GF-D8 (cell line): ENCODE results near the gene RIMS3.
"Not testable (repeated sequence)": the region's sequence is repeated elsewhere in the genome, so short reads cannot be mapped to it uniquely, and the experiment has no call there.

Source experiments
- DNase-seq: peaks from one replicate; lab custom pipeline; 2025; lab: John Stamatoyannopoulos, UW

RIMS3 gene

GRCh38 chr1:40665335-40666171 is at the start of gene RIMS3:
RIMS3 (minus strand) TSS chr1:40665682; CDS start chr1:40641925, 23,757 bp downstream.
- DNase-seq, result no peak

- peak; percentile 51 for DNase-seq
These were observed 47.5 kb upstream of the RIMS3 start for GRCh38 chr1:40712997-40713396.

GRCh38 chr1:40712405-40712944 is 47.0 kb upstream of the RIMS3 start:
- no peak for DNase-seq

- DNase-seq, result no peak
These were observed 46.3 kb upstream of the RIMS3 start for GRCh38 chr1:40711465-40712404.

GRCh38 chr1:40710581-40711315 is 45.3 kb upstream of the RIMS3 start:
- DNase-seq, result no peak

GRCh38 chr1:40709802-40710278 is 44.4 kb upstream of the RIMS3 start:
- DNase-seq, result no peak

GRCh38 chr1:40709100-40709801 is 43.8 kb upstream of the RIMS3 start:
- peak; percentile 92 for DNase-seq

- peak; percentile 63 for DNase-seq
These were observed 43.2 kb upstream of the RIMS3 start for GRCh38 chr1:40708750-40709099.

GRCh38 chr1:40706626-40707025 is 41.1 kb upstream of the RIMS3 start:
- no peak for DNase-seq

- no peak for DNase-seq
These were observed 39.6 kb upstream of the RIMS3 start for GRCh38 chr1:40704817-40705733.

GRCh38 chr1:40703316-40703715 is 37.8 kb upstream of the RIMS3 start:
- DNase-seq, result no peak

- not testable (repeated sequence) for DNase-seq
These were observed 37.3 kb upstream of the RIMS3 start for GRCh38 chr1:40702810-40703209.

- no peak for DNase-seq
These were observed 36.2 kb upstream of the RIMS3 start for GRCh38 chr1:40701684-40702083.

- no peak for DNase-seq
These were observed 34.3 kb upstream of the RIMS3 start for GRCh38 chr1:40699787-40700186.

- no peak for DNase-seq
These were observed 32.0 kb upstream of the RIMS3 start for GRCh38 chr1:40697436-40697835.

- no peak for DNase-seq
These were observed 30.8 kb upstream of the RIMS3 start for GRCh38 chr1:40696294-40696693.

- no peak for DNase-seq
These were observed 28.9 kb upstream of the RIMS3 start for GRCh38 chr1:40694353-40694874.

GRCh38 chr1:40693425-40693824 is 27.9 kb upstream of the RIMS3 start:
- no peak for DNase-seq

GRCh38 chr1:40692429-40692895 is 27.0 kb upstream of the RIMS3 start:
- no peak for DNase-seq
